ENCODE measurements around the gene NR1H4. TPM values are rescaled to one million over a fixed set of nuclear protein-coding genes. Genes with fewer than 3 reads are reported as not detected.

NR1H4 gene
- total and polyA plus RNA-seq, 2 of the 8 experiments (the other 6 are each of a cell fraction or from before 2014, with no cell fraction given), result not detected

DNA sequence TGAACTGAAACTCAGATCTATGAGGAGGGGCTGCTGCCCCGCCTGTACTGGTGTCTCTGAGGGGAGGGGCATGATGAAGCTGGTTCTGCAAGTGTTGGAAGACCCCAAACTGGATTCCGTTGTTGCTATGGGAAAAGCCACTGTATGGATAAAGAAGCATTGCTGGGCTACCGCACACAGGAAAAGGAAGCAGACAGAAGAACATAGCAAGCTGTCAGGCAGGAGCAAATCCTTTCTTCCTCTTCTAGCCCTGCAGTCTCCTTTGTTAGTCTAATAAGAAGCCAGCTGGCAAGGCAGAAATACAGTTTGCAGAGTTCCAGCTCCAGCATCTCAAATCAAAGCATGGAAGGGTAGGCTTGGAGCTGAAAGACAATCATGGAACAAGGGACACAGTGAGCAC is 26.3 kb upstream of the NR1H4 start:
- WGBS, 2 experiments (ENCODE audit: extremely low coverage in 1 of 2, insufficient coverage in 1 of 2, insufficient read length in 1 of 2, insufficient replicate concordance in 2 of 2, low coverage in 1 of 2, low lambda C conversion rate in 2 of 2, missing lambda C conversion rate in 1 of 2), result 49% methylated on average over 3 of the region's 3 CpGs; no CpG with 5 or more reads in 1 of the 2 experiments
- Histone ChIP-seq H2BK20ac (ENCODE audit: low read length) (no peak overlapping the region), H3K9me3 (ENCODE audit: insufficient read depth in 2 of 2, low read depth in 1 of 2, low read length in 1 of 2) (no peaks in the 10 kb centered on the region), H2BK15ac (ENCODE audit: low read length) (no peak overlapping the region), H3K4me1 (replicated peaks in 1 of 4; ENCODE audit: control insufficient read depth in 3 of 4, insufficient read depth in 4 of 4, low read length in 3 of 4) (peaks cover 0 to 6% (median 0%) of the 10 kb centered on the region in 4 experiments; a peak in 2 of 7 replicates), H2BK12ac (ENCODE audit: low read depth, low read length) (no peak overlapping the region), H3K27ac (ENCODE audit: low read depth, low read length) (no peak overlapping the region), H4K8ac (ENCODE audit: extremely low read depth, insufficient read depth, low read length) (no peak overlapping the region), H4K91ac (replicated peaks; ENCODE audit: insufficient read length, low read length) (no peak overlapping the region), H3K23me2 (ENCODE audit: low read depth, low read length) (no peaks in the 10 kb centered on the region), H2BK5ac (ENCODE audit: low read depth, low read length) (no peak overlapping the region), H3K14ac (ENCODE audit: insufficient read length) (no peak overlapping the region), H3K18ac (ENCODE audit: extremely low read depth, low read length) (no peak overlapping the region), H3K4ac (replicated peaks; ENCODE audit: insufficient read length, low read depth, low read length) (no peak overlapping the region), H3K79me2 (ENCODE audit: control insufficient read depth in 1 of 2, insufficient read depth in 2 of 2, low read length in 2 of 2) (no peaks in the 10 kb centered on the region), H3K23ac (ENCODE audit: insufficient read length) (no peak overlapping the region), H2AFZ (ENCODE audit: low read length) (no peak overlapping the region), H3K9ac (replicated peaks in 1 of 4; ENCODE audit: extremely low read depth in 1 of 4, low read depth in 3 of 4, low read length in 3 of 4) (no peak overlapping the region), H3K79me1 (ENCODE audit: low read depth, low read length) (no peaks in the 10 kb centered on the region), H4K5ac (ENCODE audit: insufficient read length, low read depth, low read length) (no peak overlapping the region), H3K36me3 (ENCODE audit: control insufficient read depth in 2 of 4, insufficient read depth in 4 of 4, low read length in 3 of 4) (no peaks in the 10 kb centered on the region), H2AK5ac (ENCODE audit: low read depth, low read length) (no peak overlapping the region), H3K4me2 (ENCODE audit: insufficient read depth in 1 of 2, low read depth in 2 of 2, low read length in 2 of 2) (no peak overlapping the region), H3K56ac (replicated peaks; ENCODE audit: insufficient read length, low read depth, low read length) (no peak overlapping the region), H4K20me1 (replicated peaks in 1 of 2; ENCODE audit: control insufficient read depth in 1 of 2, insufficient read depth in 2 of 2, low read length in 2 of 2) (no peaks in the 10 kb centered on the region), H2BK120ac (replicated peaks; ENCODE audit: low read depth, low read length) (no peak overlapping the region), H3K4me3 (ENCODE audit: extremely low read depth in 1 of 4, insufficient read depth in 2 of 4, low read depth in 3 of 4, low read length in 4 of 4) (no peak overlapping the region), H3K27me3 (replicated peaks in 1 of 4; ENCODE audit: control insufficient read depth in 3 of 4, extremely low read depth in 1 of 4, insufficient read depth in 3 of 4, low read length in 3 of 4) (no peaks in the 10 kb centered on the region)
- DNase-seq (ENCODE audit: low read depth in 1 of 2, low spot score in 2 of 2), result no peak
- ChIA-PET POLR2A (ENCODE audit: partially characterized antibody) (interaction anchor here (0.6 to 0.7 kb wide), 2 partner anchors 21 to 48 kb away, joined by 4 to 6 read pairs; no protein-coding TSS in a partner anchor), CTCF (ENCODE audit: partially characterized antibody) (interaction anchor here (0.7 to 2.0 kb wide), 7 partner anchors 13 to 177 kb away, joined by 3 to 9 read pairs (median 3); no protein-coding TSS in a partner anchor)
- no peak for FAIRE-seq
- TF ChIP-seq, protein P1, sequence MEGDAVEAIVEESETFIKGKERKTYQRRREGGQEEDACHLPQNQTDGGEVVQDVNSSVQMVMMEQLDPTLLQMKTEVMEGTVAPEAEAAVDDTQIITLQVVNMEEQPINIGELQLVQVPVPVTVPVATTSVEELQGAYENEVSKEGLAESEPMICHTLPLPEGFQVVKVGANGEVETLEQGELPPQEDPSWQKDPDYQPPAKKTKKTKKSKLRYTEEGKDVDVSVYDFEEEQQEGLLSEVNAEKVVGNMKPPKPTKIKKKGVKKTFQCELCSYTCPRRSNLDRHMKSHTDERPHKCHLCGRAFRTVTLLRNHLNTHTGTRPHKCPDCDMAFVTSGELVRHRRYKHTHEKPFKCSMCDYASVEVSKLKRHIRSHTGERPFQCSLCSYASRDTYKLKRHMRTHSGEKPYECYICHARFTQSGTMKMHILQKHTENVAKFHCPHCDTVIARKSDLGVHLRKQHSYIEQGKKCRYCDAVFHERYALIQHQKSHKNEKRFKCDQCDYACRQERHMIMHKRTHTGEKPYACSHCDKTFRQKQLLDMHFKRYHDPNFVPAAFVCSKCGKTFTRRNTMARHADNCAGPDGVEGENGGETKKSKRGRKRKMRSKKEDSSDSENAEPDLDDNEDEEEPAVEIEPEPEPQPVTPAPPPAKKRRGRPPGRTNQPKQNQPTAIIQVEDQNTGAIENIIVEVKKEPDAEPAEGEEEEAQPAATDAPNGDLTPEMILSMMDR (IDR thresholded peaks at IDR 0.05; ENCODE audit: control extremely low read depth in 1 of 3, insufficient read depth in 1 of 3, low read depth in 1 of 3, low read length in 3 of 3), result no peak
- TF ChIP-seq KDM5A (IDR thresholded peaks at IDR 0.05; ENCODE audit: low read length), result no peak
- TF ChIP-seq CREB1 (IDR thresholded peaks at IDR 0.05), result no peak
- no peak for TF ChIP-seq JUND (IDR thresholded peaks at IDR 0.05; ENCODE audit: low read length)
- no peak for TF ChIP-seq ASH2L (IDR thresholded peaks at IDR 0.05; ENCODE audit: low read length)
- TF ChIP-seq, protein P2, sequence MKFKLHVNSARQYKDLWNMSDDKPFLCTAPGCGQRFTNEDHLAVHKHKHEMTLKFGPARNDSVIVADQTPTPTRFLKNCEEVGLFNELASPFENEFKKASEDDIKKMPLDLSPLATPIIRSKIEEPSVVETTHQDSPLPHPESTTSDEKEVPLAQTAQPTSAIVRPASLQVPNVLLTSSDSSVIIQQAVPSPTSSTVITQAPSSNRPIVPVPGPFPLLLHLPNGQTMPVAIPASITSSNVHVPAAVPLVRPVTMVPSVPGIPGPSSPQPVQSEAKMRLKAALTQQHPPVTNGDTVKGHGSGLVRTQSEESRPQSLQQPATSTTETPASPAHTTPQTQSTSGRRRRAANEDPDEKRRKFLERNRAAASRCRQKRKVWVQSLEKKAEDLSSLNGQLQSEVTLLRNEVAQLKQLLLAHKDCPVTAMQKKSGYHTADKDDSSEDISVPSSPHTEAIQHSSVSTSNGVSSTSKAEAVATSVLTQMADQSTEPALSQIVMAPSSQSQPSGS (IDR thresholded peaks at IDR 0.05; ENCODE audit: low read length), result no peak
- TF ChIP-seq, protein P3, sequence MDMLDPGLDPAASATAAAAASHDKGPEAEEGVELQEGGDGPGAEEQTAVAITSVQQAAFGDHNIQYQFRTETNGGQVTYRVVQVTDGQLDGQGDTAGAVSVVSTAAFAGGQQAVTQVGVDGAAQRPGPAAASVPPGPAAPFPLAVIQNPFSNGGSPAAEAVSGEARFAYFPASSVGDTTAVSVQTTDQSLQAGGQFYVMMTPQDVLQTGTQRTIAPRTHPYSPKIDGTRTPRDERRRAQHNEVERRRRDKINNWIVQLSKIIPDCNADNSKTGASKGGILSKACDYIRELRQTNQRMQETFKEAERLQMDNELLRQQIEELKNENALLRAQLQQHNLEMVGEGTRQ (IDR thresholded peaks at IDR 0.05; ENCODE audit: low read length), result no peak
- TF ChIP-seq KDM1A (IDR thresholded peaks at IDR 0.05; ENCODE audit: borderline replicate concordance, low read length), result no peak
- no peak for TF ChIP-seq TCF12 (IDR thresholded peaks at IDR 0.05; ENCODE audit: low read depth, low read length)

Data from H1 (cell line).